Muscle of arm (tissue), 12 donors: ENCODE results near the gene RAB18. TPM values are rescaled to one million over a fixed set of nuclear protein-coding genes. Genes with fewer than 3 reads are reported as not detected.
A peak's percentile ranks its signal among the peaks of the same experiment; 100 is the strongest.
"Not testable (repeated sequence)": the region's sequence is repeated elsewhere in the genome, so short reads cannot be mapped to it uniquely, and the experiment has no call there.

Source experiments
- DNase-seq: peaks from one replicate; pipeline ENCODE4 v3.0.0-alpha.2; 2013
- polyA plus RNA-seq, 12 donors: library from polyadenylated mRNA; unstranded; fragments of 120-200 nt; gene quantifications; one replicate each; pipeline ENCODE4 v1.2.1, GENCODE V29; 2013; ENCODE audit not compliant: insufficient read length in 12 of 12

The RAB18 gene
- polyA plus RNA-seq, 12 donors, result 38.4 to 134 (median 117) TPM; not detected in 1

GRCh38 chr10:27500096-27500495, 4.0 kb upstream of the RAB18 start:
- no peak for DNase-seq

GRCh38 chr10:27500886-27501285, 3.2 kb upstream of the RAB18 start:
- no peak for DNase-seq

DNA sequence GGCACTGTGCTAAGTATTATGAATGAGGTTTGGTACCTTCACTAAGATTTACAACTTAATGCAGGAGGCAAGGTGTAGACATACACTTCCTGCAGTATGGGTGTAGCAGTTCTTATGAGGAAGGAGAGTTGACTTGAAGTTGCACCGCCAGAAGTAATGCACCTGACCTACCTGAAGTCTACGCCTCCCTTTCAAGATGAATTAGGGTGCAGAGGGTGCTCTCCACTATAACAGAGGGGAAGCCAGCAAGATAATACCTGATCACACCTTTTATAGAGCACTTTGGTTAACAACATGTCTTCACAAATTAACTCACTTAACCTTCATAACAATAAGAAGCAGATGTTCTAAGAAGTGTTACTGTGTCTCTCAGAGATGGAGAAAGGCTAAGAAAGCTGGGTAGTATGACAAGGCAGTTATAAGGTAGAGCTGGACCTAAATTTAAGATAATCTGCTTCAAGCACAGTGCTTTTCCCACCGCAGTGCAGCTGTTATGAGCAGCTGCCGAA, 552 bp upstream of the RAB18 start:
- no peak for DNase-seq

DNA sequence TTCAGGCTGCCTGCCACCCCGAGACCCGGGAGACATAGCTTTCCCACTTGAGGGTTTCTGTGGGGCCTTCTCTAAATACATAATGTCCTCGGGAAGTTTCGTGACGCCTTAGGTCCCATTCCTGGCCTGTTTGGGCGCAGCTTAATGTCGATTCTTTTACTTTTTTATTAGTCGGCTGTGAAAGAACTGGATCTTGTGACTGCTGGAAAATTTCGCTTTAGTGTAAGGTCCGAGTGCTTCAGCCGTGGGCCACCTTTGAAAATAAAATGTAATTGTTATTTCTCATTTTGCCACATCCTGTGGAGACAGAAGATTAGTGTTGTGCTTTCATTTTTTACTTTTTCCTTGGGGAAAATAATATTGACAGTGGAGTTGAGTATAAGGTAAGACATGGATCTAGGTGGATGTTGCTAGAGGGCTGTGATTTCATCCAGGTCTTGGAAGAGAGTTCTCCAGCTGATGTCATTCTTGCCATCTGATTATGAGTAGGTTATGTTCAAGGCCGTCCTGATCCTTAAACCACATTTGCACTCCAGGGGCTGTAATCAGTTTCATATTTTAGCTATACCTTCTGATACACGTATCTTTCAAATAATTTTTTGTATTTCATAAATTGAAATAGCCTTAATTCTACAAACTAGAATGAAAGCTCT, 830 bp downstream of the RAB18 start:
- DNase-seq, result peak; percentile 45

GRCh38 chr10:27505537-27505936, 1.4 kb downstream of the RAB18 start:
- DNase-seq, result not testable (repeated sequence)

GRCh38 chr10:27506280-27506679, 2.2 kb downstream of the RAB18 start:
- no peak for DNase-seq

GRCh38 chr10:27512548-27512947, 8.4 kb downstream of the RAB18 start:
- DNase-seq, result no peak

- no peak for DNase-seq
Observed at GRCh38 chr10:27513451-27514191, 9.5 kb downstream of the RAB18 start.

- DNase-seq, result no peak
Observed at GRCh38 chr10:27514243-27514642, 10.1 kb downstream of the RAB18 start.

DNA sequence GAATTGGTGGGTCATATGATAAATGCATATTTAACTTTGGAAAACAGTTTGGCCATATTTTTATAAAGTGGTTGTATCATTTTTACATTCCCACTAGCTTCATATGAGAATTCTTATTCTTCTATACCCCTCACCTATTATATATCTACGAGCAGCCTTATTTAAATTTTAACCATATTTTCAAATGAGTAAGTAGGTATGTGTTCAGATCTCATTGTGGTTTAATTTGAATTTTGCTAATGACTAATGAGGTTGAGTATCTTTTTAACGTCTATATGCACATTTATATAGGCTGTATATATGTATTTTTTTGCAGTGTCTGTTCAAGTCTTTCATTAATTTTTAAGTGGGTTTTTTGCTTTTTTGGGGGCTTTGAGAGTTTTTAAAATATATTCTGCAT, 14.2 kb downstream of the RAB18 start:
- no peak for DNase-seq

GRCh38 chr10:27525819-27526218, 21.7 kb downstream of the RAB18 start:
- peak; percentile 25 for DNase-seq

DNA sequence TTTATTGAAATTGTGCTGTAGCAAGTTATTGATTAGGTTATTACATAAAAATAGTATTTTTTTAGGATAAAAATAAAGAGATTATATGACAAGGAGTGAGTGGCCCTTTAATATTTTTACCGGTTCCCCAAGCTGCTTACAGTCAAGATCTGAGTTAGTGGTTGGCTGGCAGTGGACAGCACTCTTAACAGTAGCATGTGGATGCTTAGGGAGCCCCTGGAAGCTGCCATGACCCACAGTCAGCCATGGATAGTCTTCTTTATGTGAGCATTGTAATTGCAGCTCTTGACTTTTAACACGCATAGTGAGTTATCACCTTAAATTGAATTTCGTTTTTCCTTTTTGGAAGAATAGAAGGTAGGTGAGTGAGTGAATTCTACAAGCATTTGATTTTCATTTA, 22.1 kb downstream of the RAB18 start:
- no peak for DNase-seq

DNA sequence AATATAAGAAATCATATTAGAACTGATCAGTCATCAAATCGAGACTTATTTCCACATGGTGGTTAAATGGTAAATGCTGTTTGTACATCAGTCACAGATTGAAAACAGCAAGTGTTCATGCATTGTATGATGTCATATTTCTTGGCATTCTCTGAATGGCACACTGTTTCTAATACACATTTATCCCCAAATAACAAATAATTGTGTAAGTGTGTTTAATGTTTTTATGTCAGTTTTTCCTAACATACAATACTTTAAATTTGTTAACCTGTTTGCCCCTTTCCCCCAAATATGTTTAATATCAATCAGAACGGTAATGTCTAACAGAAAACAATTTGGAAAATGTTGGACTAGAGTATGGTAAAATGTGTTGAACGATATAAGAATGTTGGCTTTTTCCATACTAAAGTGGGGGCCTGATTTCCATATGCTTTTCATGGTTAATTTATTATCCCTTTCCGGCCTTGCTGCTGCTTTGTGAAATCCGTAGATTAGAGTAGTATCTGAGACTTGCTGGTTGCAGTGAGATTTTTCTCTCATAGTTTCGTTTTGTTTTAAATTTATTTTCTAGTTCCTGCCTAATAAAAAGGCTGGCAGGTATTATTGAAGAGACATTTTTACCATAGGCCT, 23.7 kb downstream of the RAB18 start:
- DNase-seq, result peak; percentile 19

GRCh38 chr10:27529010-27529783, 25.1 kb downstream of the RAB18 start:
- no peak for DNase-seq

GRCh38 chr10:27530477-27530876, 26.4 kb downstream of the RAB18 start:
- no peak for DNase-seq

GRCh38 chr10:27531336-27531847, 27.3 kb downstream of the RAB18 start:
- no peak for DNase-seq

DNA sequence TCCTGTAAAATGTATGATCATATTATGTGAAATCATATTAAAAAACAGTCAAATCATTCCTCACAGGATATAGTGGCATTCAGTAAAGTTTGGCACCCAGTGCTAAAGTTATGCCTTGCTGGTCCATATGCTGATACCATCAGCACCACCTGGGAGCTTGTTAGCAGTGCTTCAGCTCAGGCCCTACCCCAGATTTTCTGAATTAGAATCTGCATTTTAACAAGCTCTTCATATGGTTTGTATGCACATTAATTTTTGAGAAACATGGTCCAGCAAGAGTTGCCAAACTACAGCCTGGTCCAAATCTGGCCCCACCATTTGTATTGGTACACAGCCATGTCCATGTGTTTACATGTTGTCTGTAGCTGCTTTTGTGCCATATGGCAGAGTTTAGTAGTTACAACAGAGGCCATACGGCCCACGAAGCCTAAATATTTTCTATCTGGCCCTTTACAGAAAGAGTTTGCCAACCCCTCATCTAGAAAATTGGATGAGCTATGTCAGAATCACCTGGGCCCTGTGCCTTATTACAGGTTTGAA, 30.1 kb downstream of the RAB18 start:
- DNase-seq, result no peak

GRCh38 chr10:27535317-27535716, 31.2 kb downstream of the RAB18 start:
- DNase-seq, result no peak

DNA sequence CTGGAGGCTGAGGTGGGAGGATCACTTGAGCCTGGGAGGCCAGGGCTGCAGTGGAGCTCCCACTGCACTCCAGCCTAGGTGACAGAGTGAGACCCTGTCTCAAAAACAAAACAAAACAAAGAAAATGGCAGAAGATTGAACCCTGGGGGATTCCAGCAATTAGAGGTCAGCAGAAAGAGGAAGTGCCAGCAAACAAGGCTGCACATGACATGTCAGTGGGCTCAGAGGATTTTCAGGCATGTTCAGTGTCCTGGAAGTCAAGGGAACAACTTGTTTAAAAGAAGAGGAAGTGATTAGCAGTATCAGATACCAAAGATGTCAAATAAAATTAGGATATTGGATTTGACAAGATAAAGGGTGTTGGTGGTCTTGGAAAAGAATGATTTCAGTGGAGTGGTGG, 32.3 kb downstream of the RAB18 start:
- DNase-seq, result no peak

DNA sequence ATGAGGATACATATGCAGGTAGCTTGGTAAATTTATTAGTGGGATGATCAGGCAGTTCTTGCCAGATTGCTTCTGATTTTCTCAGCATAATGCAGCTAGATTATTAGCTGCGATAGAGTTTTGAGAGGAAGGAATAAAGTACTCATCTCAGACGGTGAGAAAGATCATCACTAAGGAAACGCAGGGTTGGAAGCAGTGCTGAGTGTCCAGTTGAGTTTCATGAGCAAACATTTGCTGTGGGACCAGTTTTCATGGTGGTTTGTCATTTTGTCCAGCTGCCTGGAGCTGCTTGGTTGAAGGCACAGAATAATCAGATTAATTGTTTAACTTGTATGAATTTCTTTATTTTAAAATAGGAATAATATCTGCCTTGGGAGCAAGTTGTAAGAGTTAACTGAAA, 33.1 kb downstream of the RAB18 start:
- no peak for DNase-seq

GRCh38 chr10:27537787-27538186, 33.7 kb downstream of the RAB18 start:
- no peak for DNase-seq

GRCh38 chr10:27540672-27541071, 36.6 kb downstream of the RAB18 start:
- no peak for DNase-seq
